ENCODE measurements around the gene TERB1.

TERB1 gene

DNA sequence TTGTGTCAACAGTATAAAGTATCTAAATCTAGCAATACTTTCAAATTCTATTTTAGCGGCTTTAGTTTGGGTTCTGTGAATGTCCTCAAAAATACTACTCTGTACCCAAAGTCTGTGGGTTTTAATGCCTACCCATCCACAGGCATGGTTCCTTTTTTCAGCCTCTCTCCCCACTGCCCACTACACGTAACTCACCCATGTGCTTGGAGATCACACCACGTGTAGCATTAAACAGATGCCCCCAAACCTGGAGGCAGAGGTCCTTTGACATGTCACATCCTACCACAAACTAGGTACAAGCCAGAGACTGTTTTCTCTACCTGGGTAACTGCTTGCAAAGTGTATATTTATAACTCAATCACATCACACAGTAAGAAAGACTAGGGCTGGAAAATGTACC lies 55.3 kb downstream of the TERB1 start:
- DNase-seq (ENCODE audit: low read depth in 2 of 2) = no peak

DNA sequence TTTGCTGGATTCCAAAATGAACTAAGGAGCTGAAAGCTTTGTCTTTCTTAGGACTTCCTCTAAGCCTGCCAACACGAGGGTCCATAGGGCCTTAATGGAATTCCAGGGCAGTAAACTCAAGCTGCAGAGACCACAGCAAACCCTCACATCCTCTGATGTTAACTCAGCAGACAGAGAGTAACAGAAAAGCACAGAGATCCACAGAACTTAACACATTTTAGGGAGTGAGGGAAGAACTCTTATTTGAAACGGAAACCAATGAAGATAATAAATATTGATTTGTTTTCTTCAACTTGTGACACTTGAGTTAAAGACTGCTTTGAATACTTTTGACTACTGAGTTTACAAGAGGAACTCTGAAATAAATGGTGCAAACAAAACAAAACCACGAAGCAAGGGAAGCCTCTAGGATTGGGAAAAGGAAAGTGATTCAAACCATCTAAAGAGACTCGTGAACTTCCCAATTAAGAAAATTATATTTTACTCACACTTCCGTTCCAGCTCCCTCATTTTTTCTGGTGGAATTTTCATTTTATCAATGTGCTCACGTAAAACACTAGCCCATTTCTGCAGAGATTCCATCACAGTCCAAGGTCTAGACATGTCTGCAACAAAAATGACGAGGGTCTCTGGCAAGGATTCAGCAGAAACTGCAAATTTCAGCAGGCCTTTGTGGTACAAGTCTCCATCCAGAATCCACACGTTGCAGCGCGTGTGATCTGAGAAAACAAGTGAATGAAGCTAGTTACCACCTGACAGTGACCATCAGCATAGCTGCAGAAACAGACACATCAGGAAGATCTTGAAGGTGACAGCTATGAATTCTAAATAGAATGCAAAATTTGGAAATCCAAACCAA lies 59.2 kb downstream of the TERB1 start:
- no peak for DNase-seq (ENCODE audit: low read depth in 2 of 2)

DNA sequence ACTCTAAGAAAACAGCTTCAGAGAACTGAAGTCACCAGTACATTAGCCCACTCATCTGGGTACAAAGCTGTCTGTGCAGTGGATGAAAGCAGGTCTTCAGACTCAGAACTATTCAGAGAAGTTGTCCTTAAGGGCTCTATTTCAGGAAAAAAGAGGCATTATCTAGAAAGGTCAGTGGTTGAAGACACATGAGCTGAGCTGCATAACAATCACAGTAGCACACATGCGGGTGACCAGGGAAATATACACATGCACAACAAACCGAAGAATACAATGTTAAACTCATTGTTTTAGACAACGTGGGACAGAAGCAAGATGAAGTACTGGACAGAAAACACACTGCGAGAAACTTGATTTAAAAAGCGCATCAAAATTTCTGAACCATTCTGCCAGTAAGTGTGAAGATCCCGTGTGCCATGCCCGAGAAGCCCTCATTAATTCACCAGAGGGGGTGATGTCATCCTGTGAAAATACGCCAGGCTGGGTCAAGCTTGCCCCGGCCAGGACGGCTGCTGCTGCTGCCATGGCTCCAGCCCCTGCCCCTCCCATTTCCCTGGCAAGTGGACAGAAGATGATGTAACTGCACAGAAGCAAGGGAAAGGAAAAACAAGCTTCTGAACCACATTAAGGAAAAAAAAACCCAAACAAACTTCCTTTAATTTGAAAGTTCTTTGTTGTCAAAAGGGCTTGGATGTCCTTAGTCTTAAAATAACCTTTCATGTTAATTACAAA lies 60.0 kb downstream of the TERB1 start:
- no peak for DNase-seq (ENCODE audit: low read depth in 2 of 2)

DNA sequence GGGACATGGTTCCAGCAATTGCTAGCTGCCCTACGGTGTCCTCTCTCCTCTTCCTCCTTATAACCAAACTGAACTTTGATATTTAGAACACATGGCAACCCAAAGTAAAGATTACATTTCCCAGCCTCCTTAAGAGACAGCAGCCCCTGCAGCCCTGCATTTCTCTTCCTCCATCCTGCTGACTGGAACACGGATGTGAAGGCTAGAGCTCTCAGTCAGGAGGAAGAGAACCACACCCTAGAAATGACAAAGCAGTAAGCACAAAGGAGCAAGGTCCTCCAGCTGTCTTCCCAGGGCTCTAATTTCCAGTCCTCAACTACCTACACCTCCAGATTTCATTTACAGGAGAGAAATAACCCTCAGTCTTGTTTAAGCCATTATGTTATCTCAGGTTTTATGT lies 60.9 kb downstream of the TERB1 start:
- DNase-seq (ENCODE audit: low read depth in 2 of 2) = no peak

DNA sequence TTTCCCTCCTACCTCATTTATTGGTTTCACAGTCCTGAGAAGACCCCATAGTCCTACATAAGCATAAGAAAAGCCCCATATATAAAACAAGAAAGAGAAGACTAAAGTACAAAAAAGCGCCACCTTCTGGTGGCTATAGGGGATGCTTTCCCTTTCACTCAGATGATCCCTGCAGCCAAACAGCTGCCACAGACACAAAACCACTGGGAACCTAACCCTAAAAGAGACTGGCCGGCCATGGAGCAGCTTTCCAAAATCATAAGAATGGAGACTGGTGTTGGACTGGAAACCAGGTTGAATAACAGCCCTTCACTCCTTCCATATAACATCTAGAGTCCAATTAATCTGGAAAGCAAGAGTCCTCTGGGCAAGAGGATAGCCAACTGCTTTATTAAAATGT lies 61.4 kb downstream of the TERB1 start:
- peak in 1 of 2 donors; percentile 14 for DNase-seq (ENCODE audit: low read depth in 2 of 2)

DNA sequence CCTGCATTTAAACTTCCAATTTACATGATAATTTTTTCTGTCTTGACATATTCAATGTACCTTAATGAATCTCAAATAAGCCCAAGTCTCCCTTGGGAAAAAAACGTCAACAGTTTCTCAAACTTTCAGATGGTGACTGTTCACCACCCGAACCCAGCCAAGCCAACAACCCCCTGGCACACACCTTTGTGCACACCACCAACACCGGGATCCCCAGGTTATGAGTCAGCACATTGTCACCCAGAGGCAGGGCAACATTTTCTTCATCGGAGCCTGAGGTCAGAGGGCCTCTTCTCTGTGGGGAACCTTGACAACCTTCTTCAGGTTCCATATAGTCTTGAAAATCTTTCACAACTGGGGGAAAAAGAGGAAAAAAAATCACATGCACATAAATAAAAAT lies 65.5 kb downstream of the TERB1 start:
- no peak for DNase-seq (ENCODE audit: low read depth in 2 of 2)

DNA sequence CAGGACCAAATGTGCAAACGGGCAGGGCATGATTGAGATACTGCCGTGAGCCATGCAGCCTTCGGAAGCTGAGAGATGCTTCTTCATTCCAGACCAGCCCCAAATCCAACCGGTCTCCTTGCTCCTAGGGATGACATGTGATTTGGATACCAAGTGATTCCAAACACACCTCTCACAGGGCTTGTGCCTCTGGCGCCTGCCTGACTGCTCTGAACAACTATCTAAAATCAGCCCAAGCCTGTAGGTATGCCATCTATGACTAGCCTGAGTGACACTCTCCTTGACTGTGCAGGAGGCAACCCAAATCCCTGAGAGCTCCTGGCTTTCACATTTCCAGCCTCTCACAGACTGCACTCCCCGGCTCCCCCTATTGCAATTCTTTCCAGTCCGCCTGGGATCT lies 70.3 kb downstream of the TERB1 start:
- no peak for DNase-seq (ENCODE audit: low read depth in 2 of 2)

DNA sequence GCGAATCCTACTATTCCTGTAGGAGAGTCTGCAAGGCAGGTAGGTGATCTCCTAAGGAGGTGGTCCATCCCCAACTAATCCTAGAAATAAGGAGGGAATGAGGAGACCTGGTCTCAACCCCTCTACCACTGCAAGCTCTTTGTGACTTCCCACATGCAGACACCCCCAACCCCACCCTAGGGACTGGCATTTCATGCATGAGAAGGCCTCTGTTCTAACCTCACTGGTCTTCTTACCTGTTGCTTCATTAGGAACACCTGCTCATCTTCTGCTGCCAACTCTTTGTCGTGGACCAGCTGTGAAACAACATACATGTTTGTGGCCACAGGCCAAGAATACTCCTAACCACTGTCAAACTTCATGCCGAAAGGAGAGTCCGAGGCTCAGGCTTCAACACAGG lies 72.6 kb downstream of the TERB1 start:
- no peak for DNase-seq (ENCODE audit: low read depth in 2 of 2)

DNA sequence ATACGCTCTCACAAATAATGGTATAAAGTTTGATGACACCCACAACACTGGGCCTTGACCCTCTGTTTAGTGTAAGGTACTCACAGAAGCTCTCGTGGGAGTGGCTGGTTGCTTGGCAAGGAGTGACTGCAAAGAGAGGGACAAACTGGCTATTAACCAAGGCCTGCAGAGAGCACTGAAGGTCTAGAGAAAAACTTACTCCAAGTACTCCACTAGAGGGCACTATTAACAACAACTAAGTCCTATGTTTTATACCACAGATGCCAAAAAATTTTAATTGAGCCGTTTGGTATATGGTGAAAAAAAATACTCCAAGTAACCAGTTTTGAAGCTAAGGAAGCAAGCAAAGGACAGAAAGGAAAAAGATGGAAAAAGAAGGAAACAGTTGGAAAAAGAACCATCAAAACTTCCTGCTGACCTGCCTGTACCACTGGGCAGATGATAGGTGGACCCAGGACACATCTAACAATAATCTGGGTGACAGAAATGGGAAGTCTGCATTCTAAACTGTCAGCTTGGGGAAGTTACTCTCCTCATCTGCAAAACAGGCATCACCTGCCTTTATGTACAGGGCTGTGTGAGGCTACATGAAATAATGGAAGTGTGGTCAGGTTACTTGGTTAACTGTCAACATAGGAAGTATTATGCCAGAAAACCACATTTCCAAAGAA lies 73.1 kb downstream of the TERB1 start:
- no peak for DNase-seq (ENCODE audit: low read depth in 2 of 2)

DNA sequence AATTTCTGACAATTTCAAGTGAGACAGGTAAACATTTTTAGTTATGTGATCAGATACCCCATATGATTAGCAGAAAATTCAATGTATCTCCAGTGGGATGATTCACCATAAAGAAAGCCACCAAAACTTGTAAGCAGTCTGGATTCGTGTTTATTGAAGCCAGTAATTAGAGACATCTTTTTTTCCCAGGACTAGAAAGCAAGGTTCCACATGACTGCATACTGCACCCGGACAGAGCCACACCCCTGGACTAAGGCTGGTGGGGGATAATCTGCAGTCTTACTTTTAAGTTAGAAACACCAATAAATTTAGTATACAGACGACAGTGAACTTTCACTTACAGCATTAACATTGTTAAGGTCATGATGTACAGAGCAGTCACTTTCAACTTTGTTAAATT lies 80.6 kb downstream of the TERB1 start:
- DNase-seq (ENCODE audit: low read depth in 2 of 2) = no peak

DNA sequence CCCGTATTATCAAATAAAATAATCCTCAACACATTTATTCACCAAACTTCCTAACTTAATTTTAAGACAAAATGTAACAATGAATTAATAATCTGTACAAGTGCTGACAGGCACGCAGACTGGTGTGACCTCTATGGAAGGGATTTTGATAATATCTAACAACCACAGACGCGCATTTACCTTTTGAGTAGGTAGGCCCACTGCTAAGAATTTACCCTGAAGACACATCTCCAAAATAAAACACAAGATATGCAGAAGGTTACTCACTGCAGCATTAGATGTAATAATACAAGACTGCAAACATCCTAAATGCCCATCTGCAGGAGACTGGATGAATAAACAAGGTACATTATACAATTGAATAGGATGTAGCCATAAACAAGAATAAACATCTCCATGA lies 82.1 kb downstream of the TERB1 start:
- DNase-seq (ENCODE audit: low read depth in 2 of 2) = no peak

DNA sequence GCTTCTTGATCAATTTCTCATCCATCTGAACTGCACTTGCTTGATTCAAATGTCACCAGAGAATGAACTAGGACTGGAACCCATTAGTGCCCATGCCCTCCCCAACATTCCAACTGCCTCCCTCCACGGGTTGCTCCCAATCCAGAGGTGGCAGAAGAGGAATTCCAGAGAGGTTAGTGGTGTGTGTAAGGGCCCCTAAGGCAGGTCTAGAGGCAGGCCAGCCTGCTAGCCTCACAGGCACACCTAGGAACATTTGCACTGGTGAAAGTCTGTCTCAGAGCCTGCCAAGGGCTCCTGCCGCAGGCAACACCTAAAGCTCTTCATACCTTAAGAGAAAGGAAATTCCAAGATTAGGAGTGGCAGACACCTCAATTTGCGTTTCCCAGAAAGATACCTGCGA lies 83.6 kb downstream of the TERB1 start:
- DNase-seq (ENCODE audit: low read depth in 2 of 2) = no peak

DNA sequence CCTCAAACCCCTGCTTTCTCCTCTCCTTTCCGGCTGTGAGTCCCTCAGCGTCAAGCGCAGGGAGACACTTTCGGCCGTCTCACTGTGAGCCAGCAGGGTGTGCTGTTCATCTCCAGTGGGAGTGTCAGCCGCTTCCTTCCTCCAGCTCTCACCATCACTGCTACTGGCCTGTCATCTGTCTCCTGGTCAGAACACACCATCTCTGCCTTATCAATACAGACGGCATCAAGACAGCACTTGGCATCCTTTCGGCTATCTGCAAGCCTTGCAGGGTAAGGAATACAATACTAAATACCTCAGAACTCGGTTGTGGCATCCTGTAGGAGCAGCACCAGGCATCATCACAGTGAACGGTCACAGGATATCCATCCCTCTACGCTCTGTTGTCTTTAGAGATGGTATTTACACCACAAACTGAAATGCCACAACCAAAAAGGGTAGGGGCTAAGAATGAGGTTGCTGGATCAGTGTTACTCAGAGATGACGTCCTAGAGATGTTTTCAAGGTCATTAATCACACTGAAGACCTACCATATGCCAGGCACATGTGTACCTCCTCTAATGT lies 84.2 kb downstream of the TERB1 start:
- DNase-seq (ENCODE audit: low read depth in 2 of 2) = no peak

DNA sequence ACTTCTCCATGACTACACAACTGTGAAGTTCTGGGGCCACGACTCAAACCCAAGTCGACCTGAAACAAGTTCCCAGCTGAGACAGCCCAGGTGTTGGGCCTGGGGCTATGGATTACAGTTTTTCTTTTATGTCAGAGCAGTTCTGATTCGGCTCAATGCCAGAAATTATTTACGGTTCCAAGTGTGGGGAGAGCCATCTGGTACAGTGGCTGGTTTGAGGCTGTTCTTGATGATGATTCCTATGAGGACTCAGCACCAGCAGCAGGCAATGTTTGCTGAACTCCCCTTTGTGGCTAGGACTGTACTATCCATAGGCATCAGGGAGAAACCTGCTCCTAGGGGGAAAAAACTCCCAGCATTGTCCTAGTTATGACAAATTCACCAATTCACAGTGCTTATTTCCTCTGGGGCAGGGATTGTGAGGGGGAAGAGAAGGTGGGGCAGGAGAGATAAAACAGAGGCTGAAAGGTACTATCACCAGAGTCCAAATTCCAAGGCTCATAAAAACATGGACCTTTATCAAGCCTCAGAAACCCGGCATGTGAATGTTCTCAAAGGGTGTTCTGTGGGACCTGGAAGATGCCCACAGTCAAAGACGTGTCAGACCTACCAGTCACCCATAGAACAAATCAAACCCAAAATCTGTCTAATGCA lies 86.6 kb downstream of the TERB1 start:
- no peak for DNase-seq (ENCODE audit: low read depth in 2 of 2)

DNA sequence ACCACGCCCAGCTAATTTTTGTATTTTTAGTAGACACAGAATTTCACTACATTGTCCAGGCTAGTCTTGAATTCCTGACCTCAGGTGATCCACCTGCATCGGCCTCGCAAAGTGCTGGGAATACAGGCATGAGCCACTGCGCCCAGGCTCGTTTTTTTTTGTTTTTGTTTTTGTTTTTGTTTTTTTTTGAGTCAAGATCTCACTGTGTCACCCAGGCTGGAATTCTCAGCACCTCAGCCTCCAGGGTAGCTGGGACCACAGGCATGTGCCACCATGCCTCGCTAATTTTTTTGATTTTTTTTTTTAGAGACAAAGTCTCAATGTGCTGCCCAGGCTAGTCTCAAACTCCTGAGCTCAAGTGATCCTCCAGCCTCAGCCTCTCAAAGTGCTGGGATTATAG lies 87.3 kb downstream of the TERB1 start:
- DNase-seq (ENCODE audit: low read depth in 2 of 2) = no peak

DNA sequence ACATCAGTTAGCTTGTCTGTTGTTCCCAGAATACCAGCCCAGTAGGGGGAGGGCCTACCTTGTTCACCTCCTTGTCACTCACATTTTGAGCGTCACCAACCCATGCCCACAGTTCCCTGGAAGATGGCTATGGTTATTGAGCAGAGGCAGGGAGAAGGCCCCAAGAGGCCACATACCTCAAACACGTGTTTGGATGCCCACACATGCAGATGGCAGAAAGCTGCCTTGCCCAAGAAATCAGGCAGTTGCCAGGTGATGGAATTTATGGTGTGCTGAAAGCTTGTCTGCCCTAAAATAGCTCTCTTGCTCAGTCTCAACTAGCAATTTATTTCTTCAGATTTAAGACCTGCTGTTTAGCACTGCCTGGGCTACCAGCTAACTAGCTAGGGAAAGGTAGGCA lies 88.3 kb downstream of the TERB1 start:
- DNase-seq (ENCODE audit: low read depth in 2 of 2) = no peak

DNA sequence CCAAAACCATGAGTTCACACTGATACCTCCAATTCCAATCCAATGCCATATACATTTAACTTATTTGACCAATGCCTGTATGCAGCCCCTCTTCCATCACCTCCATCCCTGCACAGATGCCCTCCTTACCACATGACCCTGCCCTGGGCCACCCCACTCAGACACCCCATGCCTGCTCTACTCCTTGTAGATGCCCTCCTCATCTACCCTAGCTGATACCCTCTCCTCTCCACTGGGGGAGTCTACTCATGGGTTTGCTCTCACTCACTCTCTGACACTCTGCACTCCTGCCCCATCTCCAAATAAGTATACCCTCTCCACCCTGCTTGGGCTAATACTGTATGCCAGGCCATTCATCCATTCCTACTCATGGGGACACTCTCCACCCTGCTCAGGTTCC lies 88.9 kb downstream of the TERB1 start:
- DNase-seq (ENCODE audit: low read depth in 2 of 2) = no peak

DNA sequence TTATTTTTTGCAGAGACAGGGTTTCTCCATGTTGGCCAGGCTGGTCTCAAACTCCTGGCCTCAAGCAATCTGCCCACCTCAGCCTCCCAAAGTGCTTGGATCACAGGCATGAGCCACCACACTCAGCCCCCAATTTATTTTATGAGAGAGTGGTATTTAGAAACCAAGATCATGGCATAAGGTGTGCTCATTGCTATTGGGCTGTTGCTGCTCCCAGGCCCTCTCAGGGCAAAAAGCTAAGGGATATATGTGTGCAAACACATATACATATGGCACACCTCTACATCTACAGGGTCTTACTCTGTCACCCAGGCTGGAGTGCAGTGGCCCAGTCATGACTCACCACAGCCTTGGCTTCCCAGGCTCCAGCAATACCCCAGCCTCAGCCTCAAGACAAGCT lies 89.8 kb downstream of the TERB1 start:
- DNase-seq (ENCODE audit: low read depth in 2 of 2) = no peak

DNA sequence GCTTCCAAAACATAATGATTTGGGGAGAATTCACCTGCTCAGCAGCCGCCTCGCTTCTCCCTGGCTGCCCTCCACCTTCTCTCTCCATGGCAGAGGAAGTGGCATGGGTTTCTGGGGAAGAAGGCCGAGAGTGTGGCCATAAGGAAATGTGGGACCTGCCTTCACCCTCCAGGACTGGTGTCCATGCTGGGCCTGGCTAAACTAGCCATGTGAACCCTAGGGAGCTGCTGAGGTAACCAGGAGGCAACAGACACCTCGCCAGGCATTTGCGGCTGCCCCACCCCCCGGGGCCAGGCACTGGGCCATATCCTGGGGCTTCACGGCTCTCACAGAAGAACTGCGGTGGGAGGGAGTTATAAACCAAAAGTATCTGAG lies 94.9 kb downstream of the TERB1 start:
- DNase-seq (ENCODE audit: low read depth in 2 of 2) = no peak

DNA sequence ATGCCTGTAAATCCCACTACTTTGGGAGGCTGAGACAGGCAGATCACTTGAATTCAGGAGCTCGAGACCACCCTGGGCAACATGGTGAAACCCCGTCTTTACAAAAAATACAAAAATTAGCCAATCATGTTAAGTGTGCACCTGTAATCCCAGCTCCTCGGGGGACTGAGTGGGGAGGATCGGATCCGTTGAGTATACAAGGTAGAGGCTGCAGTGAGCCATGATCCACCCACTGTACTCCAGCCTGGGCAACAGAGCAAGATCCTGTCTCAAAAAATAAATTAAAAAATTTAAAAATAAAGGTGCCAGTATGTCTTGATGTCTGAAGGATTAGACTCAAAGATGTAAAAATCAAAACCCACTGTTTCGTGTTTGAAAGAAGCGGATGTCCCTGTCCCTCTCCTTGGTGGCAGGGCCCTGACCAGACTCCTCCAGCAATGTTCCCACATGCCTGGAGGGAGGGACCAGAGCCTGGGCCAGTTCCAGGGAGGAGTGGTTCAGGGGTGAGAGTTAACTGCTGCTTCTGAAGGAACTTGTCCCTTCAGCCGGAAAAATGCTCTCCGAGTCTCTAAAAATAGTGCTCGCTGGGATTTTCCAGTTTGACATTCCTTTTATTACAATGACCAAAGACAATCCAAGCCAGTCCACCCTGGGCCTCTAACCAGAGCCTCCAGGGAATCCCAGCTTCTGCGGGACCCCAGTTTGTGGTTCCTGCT lies 95.4 kb downstream of the TERB1 start:
- DNase-seq (ENCODE audit: low read depth in 2 of 2) = no peak
